ENCODE data around the gene RAB17. TPM values are rescaled to one million over a fixed set of nuclear protein-coding genes. Genes with fewer than 3 reads are reported as not detected.

The RAB17 gene
- total RNA-seq, 1 experiment from 2014 or later: 86.3 TPM

DNA sequence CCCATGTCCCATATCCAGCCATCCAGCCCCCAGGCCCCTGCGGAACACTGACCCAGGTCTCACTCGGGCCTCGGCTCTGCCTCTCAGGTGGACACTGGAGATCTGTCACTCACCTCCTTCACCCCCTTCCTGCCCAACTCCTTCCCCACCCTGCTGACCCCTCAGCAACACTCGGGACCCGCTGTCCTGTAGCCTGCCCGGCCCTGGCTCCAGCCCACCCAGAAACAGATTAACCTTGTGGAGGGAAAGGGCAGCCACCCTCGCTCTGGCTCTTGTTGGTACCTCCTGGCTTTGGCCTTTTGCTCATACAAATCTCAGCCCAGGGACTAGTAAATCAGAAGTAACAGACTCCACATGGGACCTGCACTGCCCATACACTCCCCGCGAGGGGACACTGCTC is 53.9 kb downstream of the RAB17 start:
- H3K4me3 ChIP-seq: no peak overlapping the region
- no peak overlapping the region for H3K4me2 ChIP-seq
- H3K9me2 ChIP-seq (ENCODE audit: insufficient read depth): no peaks in the 10 kb centered on the region
- no peaks in the 10 kb centered on the region for H3K27me3 ChIP-seq (ENCODE audit: insufficient read depth, low read depth)
- no TSS peak for BruUV-seq (replicated peaks)
- TF ChIP-seq EZH2 (IDR thresholded peaks at IDR 0.05; ENCODE audit: low read depth): no peak
- TF ChIP-seq, protein P1, sequence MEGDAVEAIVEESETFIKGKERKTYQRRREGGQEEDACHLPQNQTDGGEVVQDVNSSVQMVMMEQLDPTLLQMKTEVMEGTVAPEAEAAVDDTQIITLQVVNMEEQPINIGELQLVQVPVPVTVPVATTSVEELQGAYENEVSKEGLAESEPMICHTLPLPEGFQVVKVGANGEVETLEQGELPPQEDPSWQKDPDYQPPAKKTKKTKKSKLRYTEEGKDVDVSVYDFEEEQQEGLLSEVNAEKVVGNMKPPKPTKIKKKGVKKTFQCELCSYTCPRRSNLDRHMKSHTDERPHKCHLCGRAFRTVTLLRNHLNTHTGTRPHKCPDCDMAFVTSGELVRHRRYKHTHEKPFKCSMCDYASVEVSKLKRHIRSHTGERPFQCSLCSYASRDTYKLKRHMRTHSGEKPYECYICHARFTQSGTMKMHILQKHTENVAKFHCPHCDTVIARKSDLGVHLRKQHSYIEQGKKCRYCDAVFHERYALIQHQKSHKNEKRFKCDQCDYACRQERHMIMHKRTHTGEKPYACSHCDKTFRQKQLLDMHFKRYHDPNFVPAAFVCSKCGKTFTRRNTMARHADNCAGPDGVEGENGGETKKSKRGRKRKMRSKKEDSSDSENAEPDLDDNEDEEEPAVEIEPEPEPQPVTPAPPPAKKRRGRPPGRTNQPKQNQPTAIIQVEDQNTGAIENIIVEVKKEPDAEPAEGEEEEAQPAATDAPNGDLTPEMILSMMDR (conservative IDR thresholded peaks at IDR 0.05): no peak
- H3K9me3 ChIP-seq (ENCODE audit: insufficient read depth, low read depth): no peaks in the 10 kb centered on the region
- no peak overlapping the region for H3K27ac ChIP-seq
- H3F3A ChIP-seq (ENCODE audit: insufficient read depth, low read depth): peaks cover 68% of the 10 kb centered on the region
- ChIA-PET CTCF (no interaction called here), POLR2A (ENCODE audit: unreplicated experiment) (no interaction called here)
- no peaks in the 10 kb centered on the region for H3K79me2 ChIP-seq (ENCODE audit: low read depth)
- no peaks in the 10 kb centered on the region for H3K4me1 ChIP-seq (replicated peaks; ENCODE audit: insufficient read depth)
- no peak overlapping the region for H2AFZ ChIP-seq
- intact Hi-C loops (cut with micrococcal nuclease; ENCODE audit: unreplicated experiment): no loop called here
- peaks cover 18% of the 10 kb centered on the region for H4K20me1 ChIP-seq (ENCODE audit: insufficient read depth)
- no peak for DNase-seq
- peaks cover 58% of the 10 kb centered on the region for H3K36me3 ChIP-seq (ENCODE audit: low read depth)

DNA sequence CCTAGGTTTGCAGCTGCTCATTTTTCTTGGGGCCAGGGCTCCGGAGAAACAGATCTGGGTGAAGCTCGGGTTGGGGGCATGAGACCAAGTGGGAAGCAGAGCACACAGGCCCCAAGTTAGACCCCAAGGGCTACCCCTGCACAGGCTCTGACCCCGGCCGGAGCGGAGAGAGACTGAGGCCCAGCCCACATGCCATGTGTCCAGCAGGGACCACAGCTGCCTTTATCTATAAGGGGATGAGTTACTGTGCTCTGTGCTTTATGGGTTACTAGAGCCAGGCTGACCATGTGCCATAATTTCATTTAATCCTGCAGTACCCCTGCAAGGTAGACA is 54.5 kb downstream of the RAB17 start:
- H3K27ac ChIP-seq: no peak overlapping the region
- H3K4me2 ChIP-seq: no peak overlapping the region
- no peaks in the 10 kb centered on the region for H3K79me2 ChIP-seq (ENCODE audit: low read depth)
- H2AFZ ChIP-seq: no peak overlapping the region
- intact Hi-C loops (cut with micrococcal nuclease; ENCODE audit: unreplicated experiment): no loop called here
- no TSS peak for BruUV-seq (replicated peaks)
- peaks cover 63% of the 10 kb centered on the region for H3K36me3 ChIP-seq (ENCODE audit: low read depth)
- TF ChIP-seq, protein P1 (conservative IDR thresholded peaks at IDR 0.05): no peak
- TF ChIP-seq EZH2 (IDR thresholded peaks at IDR 0.05; ENCODE audit: low read depth): no peak
- H3K27me3 ChIP-seq (ENCODE audit: insufficient read depth, low read depth): no peaks in the 10 kb centered on the region
- peaks cover 18% of the 10 kb centered on the region for H4K20me1 ChIP-seq (ENCODE audit: insufficient read depth)
- POLR2A ChIA-PET (ENCODE audit: unreplicated experiment): interaction anchor here (0.6 kb wide), 1 partner anchor 324 kb away, joined by 3 read pairs; the partner anchor contains the start of gene RAMP1
- CTCF ChIA-PET: interaction anchor here (0.5 kb wide), 1 partner anchor 731 kb away, joined by 5 read pairs; no protein-coding TSS in a partner anchor
- no peaks in the 10 kb centered on the region for H3K9me3 ChIP-seq (ENCODE audit: insufficient read depth, low read depth)
- peaks cover 69% of the 10 kb centered on the region for H3F3A ChIP-seq (ENCODE audit: insufficient read depth, low read depth)
- no peaks in the 10 kb centered on the region for H3K9me2 ChIP-seq (ENCODE audit: insufficient read depth)
- no peaks in the 10 kb centered on the region for H3K4me1 ChIP-seq (replicated peaks; ENCODE audit: insufficient read depth)
- H3K4me3 ChIP-seq: no peak overlapping the region
- DNase-seq: no peak

GRCh38 chr2:237535385-237536082 is 55.0 kb downstream of the RAB17 start:
- Histone ChIP-seq H3F3A (ENCODE audit: insufficient read depth, low read depth) (peaks cover 71% of the 10 kb centered on the region), H2AFZ (no peak overlapping the region), H3K27ac (no peak overlapping the region), H3K4me2 (no peak overlapping the region), H3K9me2 (ENCODE audit: insufficient read depth) (no peaks in the 10 kb centered on the region), H3K9me3 (ENCODE audit: insufficient read depth, low read depth) (no peaks in the 10 kb centered on the region), H3K36me3 (ENCODE audit: low read depth) (peaks cover 68% of the 10 kb centered on the region), H3K4me1 (replicated peaks; ENCODE audit: insufficient read depth) (no peaks in the 10 kb centered on the region), H3K27me3 (ENCODE audit: insufficient read depth, low read depth) (no peaks in the 10 kb centered on the region), H4K20me1 (ENCODE audit: insufficient read depth) (peaks cover 18% of the 10 kb centered on the region), H3K4me3 (no peak overlapping the region), H3K79me2 (ENCODE audit: low read depth) (no peaks in the 10 kb centered on the region)
- POLR2A ChIA-PET (ENCODE audit: unreplicated experiment): interaction anchor here (0.6 kb wide), 1 partner anchor 324 kb away, joined by 3 read pairs; the partner anchor contains the start of gene RAMP1
- intact Hi-C loops (cut with micrococcal nuclease; ENCODE audit: unreplicated experiment): no loop called here
- BruUV-seq (replicated peaks): no TSS peak
- no peak for DNase-seq
- CTCF ChIA-PET: interaction anchor here (0.5 kb wide), 2 partner anchors 376 to 732 kb away, joined by 5 read pairs; no protein-coding TSS in a partner anchor
- no peak for TF ChIP-seq EZH2 (IDR thresholded peaks at IDR 0.05; ENCODE audit: low read depth)
- TF ChIP-seq, protein P1 (conservative IDR thresholded peaks at IDR 0.05): no peak

Data from PC-9 (cell line).